HG02973 (cell line): ENCODE results near the gene ATP12A.
A peak's percentile ranks its signal among the peaks of the same experiment; 100 is the strongest.

Source experiments
- ATAC-seq: cut with Tn5 transposase; IDR thresholded peaks from one replicate; pipeline ENCODE4 v1.9.1; 2021; ENCODE audit warnings: moderate library complexity; ENCODE audit not compliant: unreplicated experiment

The ATP12A gene

DNA sequence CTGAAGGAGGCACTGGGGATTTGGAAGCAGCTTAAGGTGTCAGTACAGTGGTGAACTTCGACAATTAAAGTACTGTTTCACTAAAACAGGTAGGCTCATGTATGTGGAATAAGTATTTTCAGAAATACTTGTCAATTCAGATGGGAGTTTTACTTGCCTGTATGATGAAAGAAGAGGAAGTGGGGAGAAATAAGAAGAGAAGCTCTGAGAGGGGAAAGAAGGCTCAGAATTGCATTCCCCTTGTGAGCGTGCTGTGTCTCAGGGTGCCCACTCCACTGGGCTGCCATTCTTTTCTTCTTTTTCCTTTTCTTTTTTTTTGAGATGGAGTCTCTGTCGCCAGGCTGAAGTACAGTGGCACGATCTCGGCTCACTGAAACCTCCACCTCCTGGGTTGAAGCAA, 45.2 kb downstream of the ATP12A start:
- no peak for ATAC-seq

DNA sequence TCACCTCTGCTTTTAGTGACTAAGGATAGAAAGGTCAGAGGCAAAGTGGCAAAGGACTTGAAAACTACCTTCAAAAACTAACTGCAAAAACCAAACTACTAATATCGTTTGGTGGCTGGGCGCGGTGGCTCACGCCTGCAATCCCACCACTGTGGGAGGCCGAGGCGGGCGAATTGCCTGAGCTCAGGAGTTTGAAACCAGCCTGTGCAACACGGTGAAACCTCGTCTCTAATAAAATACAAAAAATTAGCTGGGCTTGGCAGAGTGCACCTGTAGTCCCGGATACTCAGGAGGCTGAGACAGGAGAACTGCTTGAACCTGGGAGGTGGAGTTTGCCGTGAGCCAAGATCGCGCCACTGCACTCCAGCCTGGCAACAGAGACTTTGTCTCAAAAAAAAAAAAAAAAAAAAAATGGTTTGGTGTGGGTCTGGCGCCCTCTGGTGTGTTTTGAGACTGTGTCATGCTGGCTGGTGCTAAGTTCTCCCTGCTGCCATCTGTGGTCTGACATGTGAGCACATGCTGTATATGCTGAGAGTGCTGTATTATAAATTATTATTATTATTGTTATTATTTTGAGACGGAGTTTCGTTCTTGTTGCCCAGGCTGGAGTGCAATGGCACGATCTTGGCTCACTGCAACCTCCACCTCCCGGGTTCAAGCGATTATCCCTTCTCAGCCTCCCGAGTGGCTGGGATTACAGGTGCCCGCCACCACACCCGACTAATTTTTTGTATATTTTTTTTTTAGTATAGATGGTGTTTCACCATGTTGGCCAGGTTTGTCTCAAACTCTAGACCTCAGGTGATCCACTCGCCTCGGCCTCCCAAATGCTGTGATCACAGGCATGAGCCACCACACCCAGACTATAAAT, 47.8 kb downstream of the ATP12A start:
- ATAC-seq: peak; percentile 70

DNA sequence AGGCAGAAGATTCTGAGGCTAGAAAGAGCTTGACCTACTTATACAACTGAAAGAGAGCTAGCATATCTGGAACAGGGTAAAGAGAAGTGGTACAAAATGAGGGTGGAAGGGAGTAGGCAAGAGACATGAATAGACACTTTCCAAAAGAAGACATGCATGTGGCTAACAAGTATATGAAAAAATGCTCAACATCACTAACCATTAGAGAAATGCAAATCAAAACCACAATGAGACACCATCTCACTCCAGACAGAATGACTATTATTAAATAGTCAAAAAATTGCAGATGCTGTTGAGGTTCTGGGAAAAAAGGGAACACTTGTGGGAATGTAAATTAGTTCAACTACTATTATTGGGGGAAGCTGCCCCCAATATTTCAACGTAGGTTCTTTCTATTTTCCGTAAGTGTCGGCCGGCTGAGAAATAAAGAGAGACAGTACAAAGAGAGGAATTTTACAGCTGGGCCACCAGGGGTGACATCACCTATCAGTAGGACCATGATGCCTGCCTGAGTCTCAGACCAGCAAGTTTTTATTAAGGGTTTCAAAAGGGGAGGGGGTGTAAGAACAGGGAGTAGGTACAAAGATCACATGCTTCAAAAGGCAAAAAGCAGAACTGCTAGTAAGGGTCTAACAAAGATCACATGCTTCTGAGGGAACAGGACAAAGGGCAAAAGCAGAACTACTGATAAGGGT, 50.8 kb downstream of the ATP12A start:
- peak; percentile 62 for ATAC-seq

DNA sequence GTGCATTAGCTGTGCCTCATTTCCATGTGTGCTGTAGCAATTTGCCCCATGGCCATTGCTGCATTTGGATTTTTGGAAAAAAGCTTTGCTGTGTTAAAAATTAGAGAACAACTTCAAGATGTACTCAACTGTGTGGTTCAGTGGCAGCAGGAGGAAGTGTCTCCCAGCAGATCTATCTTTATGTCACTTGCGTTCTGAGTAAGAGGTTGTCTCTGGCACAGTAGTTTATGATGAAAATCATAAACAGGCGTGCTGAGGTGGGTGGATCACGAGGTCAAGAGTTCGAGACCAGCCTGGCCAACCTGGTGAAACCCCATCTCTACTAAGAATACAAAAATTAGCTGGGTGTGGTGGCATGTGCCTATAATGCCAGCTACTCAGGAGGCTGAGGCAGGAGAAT, 54.7 kb downstream of the ATP12A start:
- no peak for ATAC-seq

DNA sequence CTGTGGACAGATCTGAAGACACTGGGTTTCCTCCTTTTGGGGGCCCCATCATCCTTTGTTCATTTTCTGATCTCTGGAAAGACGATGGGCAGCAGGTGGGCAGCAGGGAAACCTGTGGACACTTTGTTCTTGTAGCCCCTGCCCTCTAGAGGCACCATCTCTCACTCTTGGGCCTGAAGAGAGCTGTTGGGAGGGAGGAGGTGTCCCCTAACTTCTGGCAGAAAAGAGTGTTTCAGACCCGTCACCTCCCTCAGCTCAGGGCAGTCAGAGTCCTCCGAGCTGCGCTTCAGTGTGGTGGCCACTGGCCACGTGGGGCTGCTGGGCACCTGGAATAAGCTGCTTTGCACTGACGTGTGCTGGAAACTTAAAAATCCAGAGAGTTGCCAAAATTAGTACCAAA, 56.8 kb downstream of the ATP12A start:
- ATAC-seq: no peak

DNA sequence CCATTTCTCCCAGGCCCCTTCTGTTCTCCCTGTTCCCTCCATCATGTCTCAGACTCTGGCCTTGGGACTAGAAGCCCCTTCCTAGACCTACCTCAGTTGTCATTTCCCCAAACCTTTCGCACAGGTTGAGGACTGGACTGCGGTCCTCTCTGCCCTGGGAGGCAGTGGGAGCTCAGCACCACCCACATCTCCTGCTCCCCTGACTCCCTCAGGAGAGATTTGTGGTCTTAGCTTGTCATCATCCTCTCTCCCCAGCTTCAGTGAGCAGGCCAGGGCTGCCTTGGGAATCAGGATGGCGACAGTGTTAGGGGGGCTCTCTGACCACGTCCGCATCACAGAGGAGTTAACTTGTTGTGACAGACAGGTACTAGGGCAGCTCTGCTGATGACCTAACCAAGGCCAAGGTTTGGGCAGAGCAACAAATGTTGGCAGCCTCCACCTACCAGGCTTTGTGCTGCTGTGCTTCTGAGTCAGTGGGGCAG, 58.2 kb downstream of the ATP12A start:
- ATAC-seq: no peak

DNA sequence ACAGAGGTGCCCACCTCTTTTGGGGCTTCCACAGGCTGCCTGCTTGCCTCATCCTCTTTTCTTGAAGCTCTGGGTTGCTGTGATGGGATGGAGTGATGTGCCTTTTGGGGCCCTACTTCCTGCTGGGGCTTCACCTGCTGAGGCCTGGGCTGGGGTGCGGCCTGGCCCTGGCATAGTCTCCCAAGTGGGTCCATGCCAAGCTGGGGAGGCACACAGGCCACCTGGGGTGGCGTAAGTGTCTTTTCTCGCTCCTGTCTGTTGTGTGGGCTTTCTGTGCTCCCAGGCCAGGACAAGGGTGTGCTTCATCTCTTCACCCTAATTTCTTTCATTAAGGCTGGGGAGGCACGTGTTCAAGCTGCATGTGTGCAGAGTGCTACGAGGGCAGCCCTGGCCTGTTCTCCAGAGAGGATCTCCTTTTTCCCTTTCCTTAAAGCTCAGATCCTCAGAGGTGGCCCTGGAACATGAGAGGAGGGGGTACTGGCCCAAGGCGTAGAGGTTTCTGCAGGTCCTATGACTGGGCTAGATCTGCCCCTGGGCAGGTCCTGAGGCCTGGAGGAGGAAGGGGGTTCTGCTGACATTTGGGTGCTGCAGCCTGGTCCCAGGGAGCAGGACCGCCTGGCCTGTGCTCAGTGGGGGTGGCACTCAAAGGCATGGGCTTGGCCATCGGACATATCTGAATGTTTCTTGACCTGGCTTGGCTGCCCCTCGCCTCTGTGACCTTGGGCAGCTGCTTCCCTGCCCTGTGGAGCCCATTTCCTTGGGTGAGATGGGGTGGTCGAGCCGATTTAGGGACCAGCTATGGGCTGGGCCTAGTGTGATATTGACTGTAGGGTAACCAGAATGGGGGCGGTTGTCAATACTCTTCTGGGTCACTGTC, 60.0 kb downstream of the ATP12A start:
- no peak for ATAC-seq

DNA sequence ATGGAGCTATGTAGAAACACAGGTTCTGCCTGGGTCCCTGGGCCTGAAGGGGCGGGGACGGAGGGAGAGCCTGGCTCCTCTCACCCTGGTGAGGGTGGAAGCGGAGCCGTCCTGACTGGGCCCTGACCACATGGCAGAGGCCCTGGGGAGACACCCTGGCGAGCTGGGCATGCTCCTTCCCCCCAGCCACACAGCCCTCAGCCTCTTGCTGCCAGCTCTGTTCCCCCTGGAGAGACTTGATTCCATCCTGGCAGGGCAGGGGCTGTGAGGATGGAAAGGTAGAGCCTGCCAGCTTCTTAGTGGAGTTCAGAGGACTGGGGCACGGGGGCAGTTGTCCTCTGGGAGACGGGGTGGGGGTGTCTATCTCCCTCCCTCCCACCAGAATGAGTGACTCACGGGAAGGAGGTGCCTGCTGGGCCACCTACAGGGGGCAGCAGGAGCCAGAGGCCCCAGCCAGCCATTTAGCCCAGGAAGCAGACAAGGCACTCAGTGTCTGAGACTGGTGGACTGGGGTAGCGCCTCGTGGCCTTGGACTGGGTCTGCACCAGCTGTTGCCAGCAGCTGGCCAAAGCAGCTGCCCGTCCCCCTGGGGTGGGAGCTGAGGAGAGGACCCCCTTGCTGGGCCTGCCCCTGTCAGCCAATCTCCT, 60.9 kb downstream of the ATP12A start:
- ATAC-seq: no peak

DNA sequence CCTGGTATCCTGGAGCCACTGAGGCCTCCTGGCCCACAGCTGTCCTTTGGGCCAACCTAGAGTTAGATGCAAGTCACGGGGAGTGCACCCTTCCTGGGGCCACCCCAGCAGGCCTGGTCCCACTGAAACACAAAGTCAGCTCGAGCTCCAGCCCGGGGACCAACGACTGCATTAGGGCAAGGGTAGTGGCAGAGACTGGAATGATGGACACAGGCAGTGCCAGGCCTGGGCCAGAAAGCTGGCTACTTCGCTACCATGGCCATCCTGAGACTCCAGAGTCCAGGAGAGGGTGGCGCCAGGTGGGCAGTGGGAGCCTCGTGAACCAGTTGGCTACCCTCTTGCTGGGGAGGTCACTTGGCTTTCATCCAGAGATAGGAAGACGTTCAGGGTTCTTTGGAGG, 61.6 kb downstream of the ATP12A start:
- no peak for ATAC-seq

DNA sequence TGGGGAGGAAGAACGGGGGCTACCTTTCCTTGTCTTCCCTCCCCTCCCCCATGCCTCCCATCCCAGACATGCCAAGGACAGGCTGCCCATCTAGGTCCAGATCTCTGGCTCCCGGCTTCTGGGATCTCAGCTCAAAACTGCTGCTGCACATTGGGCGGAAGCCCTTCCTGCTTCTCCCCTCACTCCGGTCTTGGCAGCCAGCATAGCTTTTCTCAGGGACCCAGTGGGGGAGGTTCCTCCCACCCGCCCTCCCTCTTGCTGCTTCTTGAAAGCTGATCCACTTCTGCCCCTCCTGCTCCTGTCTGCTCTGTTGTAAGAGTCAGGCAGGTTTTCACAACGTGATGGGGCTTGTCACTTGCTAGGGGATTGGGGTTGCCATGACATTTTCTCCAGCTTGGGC, 62.1 kb downstream of the ATP12A start:
- ATAC-seq: no peak

DNA sequence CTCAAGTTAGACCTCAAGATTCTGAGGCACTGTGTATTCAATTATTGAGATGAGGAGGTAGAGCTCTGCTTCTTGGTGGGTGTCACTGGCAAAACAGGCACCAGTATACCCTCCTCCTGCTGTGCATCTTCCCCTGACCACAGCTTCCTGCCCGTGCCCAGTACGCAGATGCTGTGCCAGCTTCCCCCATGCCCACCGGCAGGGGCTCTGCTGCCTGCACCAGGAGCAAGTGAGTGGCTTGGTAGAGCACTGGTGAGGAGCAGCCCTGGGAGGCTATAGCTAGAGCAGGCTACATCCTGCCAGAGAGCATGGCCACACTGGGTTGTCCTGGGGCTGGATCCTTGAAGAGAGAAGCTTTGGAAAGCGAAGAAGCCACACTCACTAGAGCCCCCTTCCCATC, 62.8 kb downstream of the ATP12A start:
- ATAC-seq: no peak

DNA sequence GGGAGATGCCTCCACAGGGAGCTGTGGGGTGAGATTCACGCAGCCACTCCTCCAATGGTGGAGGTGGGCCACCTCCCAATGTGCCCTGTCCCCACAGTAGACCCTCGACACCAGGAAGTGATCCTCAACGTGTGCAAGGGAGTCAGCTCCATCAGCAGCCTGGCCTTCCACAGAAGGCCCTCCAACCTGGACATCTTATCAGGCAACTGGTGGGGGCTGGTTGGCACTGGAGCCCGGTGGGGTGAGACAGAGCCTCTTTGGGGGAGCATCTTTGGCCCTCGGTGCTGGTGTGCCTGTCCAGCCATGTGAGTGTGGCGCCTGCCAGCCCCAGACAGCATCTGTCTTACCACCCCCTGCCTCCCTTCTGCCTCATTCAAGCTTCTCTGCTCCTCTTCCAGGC, 64.0 kb downstream of the ATP12A start:
- ATAC-seq: no peak

DNA sequence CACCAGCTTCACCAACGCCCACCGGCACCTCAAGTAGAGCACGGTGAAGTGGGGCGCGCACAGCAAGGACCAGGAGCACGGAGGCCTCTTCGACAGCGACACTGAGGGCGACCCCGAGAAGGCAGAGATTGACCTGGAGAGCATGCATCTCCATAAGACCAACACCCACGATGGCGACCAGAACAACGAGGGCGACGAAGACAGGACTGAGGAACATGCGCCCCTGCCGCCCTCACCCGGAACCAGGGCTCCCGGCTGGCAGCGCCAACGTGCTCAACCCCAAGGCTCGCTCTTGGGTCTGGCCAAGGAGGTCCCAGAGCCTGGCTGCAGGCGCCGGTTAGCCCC, 65.3 kb downstream of the ATP12A start:
- no peak for ATAC-seq

DNA sequence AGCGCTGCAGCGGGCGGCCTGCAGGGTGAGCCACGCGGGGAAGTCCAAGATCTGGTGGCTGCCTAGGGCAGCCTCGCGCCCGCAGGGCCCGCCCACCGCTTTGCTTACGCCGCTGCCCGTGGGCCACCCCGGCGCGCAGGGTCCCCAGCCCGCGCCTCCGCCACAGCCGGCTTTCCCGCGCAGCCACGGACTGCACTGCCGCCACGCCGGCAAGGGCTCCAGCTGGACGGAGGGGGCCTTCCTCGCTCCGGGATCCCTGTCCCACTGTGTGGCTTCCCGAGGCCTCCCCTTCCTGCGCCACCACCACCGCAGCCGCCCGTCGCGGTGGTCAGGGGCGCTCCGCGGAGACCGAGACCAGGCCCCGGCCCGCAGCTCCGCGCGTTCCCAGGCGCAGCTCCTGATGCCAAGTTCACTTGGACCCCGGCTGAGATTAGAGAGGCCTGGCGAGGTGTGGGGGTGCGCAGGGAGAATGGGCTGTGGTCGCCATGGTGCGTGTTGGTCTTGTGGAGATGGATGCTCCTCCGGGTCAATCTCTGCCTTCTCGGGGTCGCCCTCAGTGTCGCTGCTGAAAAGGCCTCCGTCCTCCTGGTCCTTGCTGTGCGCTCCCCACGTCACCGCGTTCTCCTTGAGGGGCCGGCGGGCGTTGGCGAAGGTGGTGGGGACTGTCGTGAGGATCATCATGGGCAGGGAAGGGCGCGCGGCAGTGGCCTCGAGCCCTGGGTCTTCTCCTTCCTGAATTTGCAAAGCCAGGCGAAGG, 65.8 kb downstream of the ATP12A start:
- no peak for ATAC-seq

DNA sequence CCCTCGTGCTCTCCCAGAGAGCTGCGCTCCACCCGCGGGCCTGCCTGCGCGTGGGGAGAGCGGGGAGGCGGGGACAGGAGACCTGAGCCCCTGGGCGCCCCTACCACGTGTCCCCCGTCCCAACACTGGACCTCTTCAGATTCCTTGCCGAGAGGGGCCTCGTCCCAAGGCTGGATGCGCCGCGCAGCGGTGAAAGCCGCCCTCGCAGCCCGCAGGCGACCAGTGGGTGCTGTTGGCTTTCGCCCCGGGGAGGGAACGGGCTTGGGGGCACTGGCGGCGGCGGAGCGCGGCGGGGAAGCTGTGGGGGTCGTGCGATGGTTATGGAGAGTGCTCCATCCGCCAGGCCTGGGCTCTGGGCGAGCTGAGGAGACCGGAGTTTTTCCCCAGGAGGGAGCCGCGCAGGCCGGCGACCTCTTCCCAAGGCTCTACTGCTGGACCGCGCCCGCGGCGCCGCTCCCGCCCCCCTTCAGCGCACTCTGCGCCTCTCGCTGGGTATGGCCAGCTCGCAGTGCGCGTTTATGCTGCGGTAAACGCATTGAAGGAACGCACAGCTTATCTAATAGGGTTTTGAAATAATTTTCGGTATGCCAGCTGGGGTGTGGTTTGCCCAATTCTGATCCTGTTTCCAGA, 66.5 kb downstream of the ATP12A start:
- ATAC-seq: no peak

DNA sequence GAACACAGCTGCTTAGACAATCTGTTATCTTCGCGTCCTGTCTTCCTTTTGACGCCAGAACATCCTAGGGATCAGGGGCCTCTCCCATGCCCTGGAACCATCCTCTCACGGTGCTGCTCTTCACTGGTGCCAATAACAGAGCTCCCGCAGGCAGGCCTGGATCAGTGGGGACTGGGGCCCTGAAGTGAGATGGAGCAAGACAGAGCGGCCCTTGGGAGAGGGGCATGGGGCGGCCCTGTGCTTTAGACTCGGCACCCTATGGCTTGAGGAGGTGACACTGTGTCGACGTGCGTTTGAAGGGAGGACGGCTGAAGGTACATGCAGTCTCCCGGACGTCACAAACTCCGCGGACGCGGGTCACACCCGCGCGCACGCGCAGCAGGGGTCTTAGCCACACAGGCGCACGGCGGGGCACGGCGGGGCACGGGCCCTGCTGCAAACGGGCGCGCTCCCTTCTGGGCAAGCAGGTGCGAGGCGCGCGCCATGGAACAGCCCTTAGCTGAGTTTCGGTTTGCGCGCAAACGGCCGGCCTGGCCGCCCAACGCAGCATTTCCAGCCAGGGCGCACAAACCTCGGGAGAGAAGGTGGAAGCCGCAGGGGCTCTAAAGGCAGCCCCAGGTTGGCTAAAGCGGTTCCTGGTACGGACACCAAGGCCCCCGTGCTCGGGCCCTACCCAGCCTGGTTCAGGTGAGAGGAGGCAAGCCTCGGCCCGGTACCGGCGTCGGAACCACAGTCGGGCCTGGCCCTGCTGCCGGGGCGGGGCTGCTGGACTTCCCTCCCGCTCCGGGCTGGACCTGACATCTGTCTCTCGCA, 67.2 kb downstream of the ATP12A start:
- ATAC-seq: no peak

DNA sequence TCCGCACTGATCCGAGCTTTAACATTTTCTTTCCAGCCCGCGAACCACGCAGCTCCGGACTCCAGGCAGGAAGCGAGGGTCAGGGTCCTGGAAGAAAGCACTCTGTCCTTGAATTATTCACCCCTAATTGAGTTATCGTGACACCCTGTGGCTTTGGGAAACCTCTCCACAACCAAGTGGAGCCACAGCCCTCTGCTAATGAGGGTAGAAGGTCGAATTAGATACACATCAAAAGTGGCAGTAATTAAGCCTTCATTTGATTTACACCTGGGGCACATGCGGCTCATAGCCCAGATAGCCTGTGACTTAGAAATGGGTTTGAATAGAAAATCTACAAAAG, 67.8 kb downstream of the ATP12A start:
- no peak for ATAC-seq

DNA sequence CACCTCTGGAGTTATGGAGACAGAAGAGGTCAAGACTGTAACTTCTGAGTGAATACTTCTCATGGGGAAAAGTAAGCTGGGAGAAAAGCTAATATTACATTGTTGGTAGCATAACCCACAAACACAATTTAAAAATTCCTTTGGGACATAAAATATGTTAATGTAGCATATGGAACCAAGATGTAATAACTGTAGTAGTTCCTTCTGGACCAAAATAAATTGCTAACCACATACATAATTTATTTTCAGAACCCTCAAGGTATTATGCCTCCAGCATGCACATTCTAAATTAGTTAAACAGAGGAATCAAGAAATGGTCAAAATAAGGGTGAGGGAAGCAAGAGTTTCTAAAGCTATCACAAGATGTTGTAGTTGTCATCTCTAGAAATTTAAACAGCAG, 79.0 kb downstream of the ATP12A start:
- no peak for ATAC-seq
